Cardiac ventricle fibroblast (primary cell): ENCODE measurements around the gene UBE2A. TPM values are rescaled to one million over a fixed set of nuclear protein-coding genes. Genes with fewer than 3 reads are reported as not detected.

Source experiments
- total RNA-seq: library from RNA; depleted of rRNA; stranded (reverse); fragments of >200 nt; gene quantifications from 2 replicates; pipeline ENCODE4 v1.2.3, GENCODE V29; 2015

Gene UBE2A
- total RNA-seq, result 26.8 and 36.9 TPM in 2 replicates

DNA sequence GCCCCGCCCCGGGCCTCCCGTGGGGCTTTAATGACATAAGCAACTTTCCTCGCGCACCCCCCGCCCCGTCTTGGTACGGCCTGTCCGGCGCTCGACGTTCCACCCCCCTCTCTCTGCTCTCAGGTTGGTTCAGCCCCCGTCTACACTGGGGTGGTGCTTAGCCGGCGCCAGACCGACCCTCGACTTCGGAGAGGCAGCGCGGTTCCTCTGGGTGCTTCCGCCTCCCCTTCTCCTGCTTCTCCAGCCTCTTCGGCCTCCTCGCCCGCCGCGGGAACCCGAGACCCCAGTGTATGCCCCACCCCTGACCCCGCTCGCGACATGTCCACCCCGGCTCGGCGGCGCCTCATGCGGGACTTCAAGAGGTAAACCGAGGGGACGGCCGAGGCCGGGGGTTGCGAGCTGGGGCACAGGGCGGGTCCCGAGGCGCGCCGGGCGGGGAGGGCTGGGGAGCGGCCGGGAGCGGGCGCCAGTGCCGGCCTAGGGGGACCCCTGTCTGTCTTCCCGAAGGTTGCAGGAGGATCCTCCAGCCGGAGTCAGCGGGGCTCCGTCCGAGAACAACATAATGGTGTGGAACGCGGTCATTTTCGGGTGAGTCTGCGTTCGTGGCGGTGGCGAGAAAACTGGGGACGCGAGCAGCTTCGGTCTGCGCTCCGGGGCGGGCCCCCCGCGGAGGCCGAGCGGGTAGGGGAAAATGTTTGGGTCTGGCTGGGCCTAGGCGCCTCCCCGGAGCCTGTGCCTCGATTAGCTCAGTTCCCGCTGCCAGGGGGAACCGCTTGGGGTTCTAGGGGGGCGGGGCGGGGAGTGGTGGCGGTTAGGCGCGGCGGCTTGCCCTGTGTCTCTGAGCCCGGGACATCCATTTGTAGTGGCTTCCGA is at the start of gene UBE2A:
TSS of gene UBE2A (plus strand) at position 170 of the 873 bp plus-strand sequence. CDS start at position 319, 149 bp downstream.

DNA sequence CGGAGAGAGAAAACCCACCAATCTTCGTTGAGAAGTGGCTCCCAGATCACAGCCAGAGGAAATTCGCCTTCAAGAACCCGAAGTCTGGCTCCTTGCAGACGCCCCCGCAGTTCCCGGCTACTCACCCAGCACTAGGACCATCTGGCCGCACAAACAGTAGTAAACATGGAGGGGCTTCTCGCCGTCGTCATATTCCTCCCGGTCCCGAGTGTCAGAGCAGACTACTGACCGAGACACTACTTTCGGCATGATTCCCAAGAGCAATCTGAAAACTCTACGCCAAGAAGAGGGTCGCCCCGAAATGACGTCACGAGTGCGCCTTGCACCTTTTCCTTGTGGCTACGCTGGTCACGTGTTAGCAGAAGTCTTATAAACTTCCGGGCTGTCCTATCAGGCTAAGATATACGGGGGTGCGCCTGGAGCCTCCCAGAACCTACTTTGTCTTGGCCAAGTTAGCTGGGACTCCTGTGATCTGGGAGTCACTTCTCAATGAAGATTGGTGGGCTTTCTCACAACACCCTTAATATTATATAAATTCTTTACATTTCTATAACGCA is 9.2 kb upstream of the UBE2A start, which contains the start of gene STEEP1:
TSS of gene STEEP1 (minus strand) at position 303 of the 557 bp plus-strand sequence. CDS start at position 249, 54 bp downstream.

DNA sequence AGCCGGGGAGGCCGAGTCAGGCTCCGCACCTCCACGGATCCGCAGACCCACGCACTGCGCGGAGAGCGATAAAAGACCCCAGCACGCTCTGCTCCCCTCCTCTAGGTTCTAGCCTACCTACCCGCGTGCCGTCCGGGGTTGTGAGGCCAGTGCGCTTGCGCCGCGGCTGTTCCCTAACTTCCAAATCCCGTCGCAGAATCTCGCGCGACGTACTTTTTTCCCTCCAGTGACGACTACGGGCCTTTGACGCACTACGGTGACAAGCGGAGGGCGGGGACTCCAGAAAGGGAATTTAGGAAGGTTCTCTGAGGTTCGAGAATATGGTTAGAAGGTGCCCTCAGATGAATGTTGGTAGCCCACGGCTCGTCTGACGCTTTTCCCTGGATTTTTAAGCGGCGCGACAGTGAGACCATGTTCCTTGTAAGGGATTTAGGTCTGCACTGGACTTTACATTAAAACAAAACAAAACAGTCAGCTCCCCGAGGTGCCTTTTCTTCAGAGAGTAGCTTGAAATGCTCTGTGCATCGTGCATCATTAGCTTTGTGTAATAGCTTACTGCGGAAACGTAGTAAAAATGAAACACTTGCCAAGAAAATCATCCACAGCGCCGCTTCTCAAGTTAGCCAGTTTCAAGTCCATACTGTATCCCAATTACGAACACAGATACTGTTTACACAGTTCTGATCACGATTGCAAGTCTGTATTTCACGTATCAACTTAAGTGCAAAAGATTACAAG is 32.1 kb downstream of the UBE2A start, which contains the start of gene NKRF:
TSS of gene NKRF (minus strand) at position 145 of the 738 bp plus-strand sequence.

Other genes starting within 250 kb of the UBE2A start
- 17.2 and 18.2 TPM in 2 replicates for gene SLC25A43, start 175.2 kb upstream of the UBE2A start, total RNA-seq
- 164 and 177 TPM in 2 replicates for gene SLC25A5, start 106.1 kb upstream of the UBE2A start, total RNA-seq
- gene STEEP1, start 9.2 kb upstream of the UBE2A start, total RNA-seq, result 19.6 and 28.7 TPM in 2 replicates
- gene NKRF, start 31.9 kb downstream of the UBE2A start, total RNA-seq, result 5.8 and 7.5 TPM in 2 replicates
- gene SEPTIN6, start 118.6 kb downstream of the UBE2A start, total RNA-seq, result 8.9 and 9.5 TPM in 2 replicates
- 0.20 TPM in 1 of 2 replicates, not detected in the other for gene SOWAHD, start 184.0 kb downstream of the UBE2A start, total RNA-seq
- gene RPL39, start 217.1 kb downstream of the UBE2A start, total RNA-seq, result 6,868 and 7,989 TPM in 2 replicates